CD4-positive, alpha-beta memory T cell (primary cell): ENCODE measurements around the gene BRWD1. TPM values are rescaled to one million over a fixed set of nuclear protein-coding genes. Genes with fewer than 3 reads are reported as not detected.

Source experiments
- CTCF ChIA-PET: fragments of 350-600 bp; sonication (Branson Sonifier 250); formaldehyde crosslinking; loops from one replicate; lab custom pipeline; 2021; ENCODE audit warnings: inconsistent platforms; ENCODE audit not compliant: partially characterized antibody; lab: Charles Lee
- POLR2A ChIA-PET: fragments of 350-600 bp; sonication (Branson Sonifier 250); formaldehyde crosslinking; loops from one replicate; lab custom pipeline; 2021; ENCODE audit not compliant: partially characterized antibody; lab: Charles Lee
- DNase-seq, 5 donors: peaks; one replicate each; pipeline versions ENCODE4 v3.0.0 to v3.0.0-alpha.2; 2020 to 2022; ENCODE audit warnings: mixed read lengths in 1 of 5
- H3K27ac ChIP-seq: one replicate; pipeline ENCODE4 v1.7.0; 2013; ENCODE audit warnings: low read depth, low read length
- H3K27me3 ChIP-seq: 2 replicates; pipeline ENCODE4 v1.7.0; 2013; ENCODE audit warnings: mild to moderate bottlenecking, low read length, moderate library complexity; ENCODE audit not compliant: insufficient read depth
- H3K36me3 ChIP-seq: 2 replicates; pipeline ENCODE4 v1.7.0; 2013; ENCODE audit warnings: mild to moderate bottlenecking, low read length, moderate library complexity; ENCODE audit not compliant: insufficient read depth
- H3K4me1 ChIP-seq: 2 replicates; pipeline ENCODE4 v1.7.0; 2013; ENCODE audit warnings: mild to moderate bottlenecking, low read length, moderate library complexity; ENCODE audit not compliant: insufficient read depth
- H3K4me3 ChIP-seq, 2 donors: one replicate each; pipeline ENCODE4 v1.7.0; 2013; ENCODE audit warnings: low read length in 2 of 2, mild to moderate bottlenecking in 1 of 2
- H3K9me3 ChIP-seq, 2 donors: one replicate each; pipeline ENCODE4 v1.7.0; 2013; ENCODE audit warnings: low read length in 2 of 2, control low read depth in 1 of 2; ENCODE audit not compliant: control insufficient read depth in 1 of 2
- H3K27ac Mint-ChIP-seq, 7 donors: one replicate each; pipeline ENCODE4 v1.8.0; 2020 to 2021; ENCODE audit warnings: mixed read lengths in 7 of 7, mild to moderate bottlenecking in 6 of 7, inconsistent platforms in 3 of 7, moderate library complexity in 3 of 7
- H3K27me3 Mint-ChIP-seq, 2 donors: one replicate each; pipeline ENCODE4 v1.8.0; 2020 to 2021; ENCODE audit warnings: mixed read lengths in 2 of 2
- H3K36me3 Mint-ChIP-seq, 2 donors: one replicate each; pipeline ENCODE4 v1.8.0; 2020 to 2021; ENCODE audit warnings: mixed read lengths in 2 of 2, inconsistent platforms in 1 of 2, mild to moderate bottlenecking in 1 of 2
- H3K4me1 Mint-ChIP-seq, 4 donors: one replicate each; pipeline ENCODE4 v1.8.0; 2020 to 2021; ENCODE audit warnings: mixed read lengths in 4 of 4, mild to moderate bottlenecking in 1 of 4
- H3K4me3 Mint-ChIP-seq, 8 donors: one replicate each; pipeline ENCODE4 v1.8.0; 2020 to 2021; ENCODE audit warnings: mixed read lengths in 8 of 8, mild to moderate bottlenecking in 7 of 8, moderate library complexity in 6 of 8, inconsistent platforms in 3 of 8
- H3K9me3 Mint-ChIP-seq, 8 donors: one replicate each; pipeline ENCODE4 v1.8.0; 2020 to 2021; ENCODE audit warnings: mixed read lengths in 8 of 8, mild to moderate bottlenecking in 5 of 8, inconsistent platforms in 3 of 8, moderate library complexity in 1 of 8
- intact Hi-C: fragments of 100-400 bp; cut with micrococcal nuclease; formaldehyde crosslinking; loops from one replicate; pipeline ENCODE4 v1.15.1; 2023
- polyA plus RNA-seq, 2 donors: library from polyadenylated mRNA; unstranded; fragments of 300-500 nt; fragmentation: Illumina TruSeq; gene quantifications; one replicate each; pipeline ENCODE4 v1.2.3, GENCODE V29; 2021
- total RNA-seq, 2 experiments: library from RNA; stranded (reverse); gene quantifications; one replicate each; pipeline ENCODE4 v1.2.3, GENCODE V29; 2021

The BRWD1 gene
- total RNA-seq (10 to 100 TPM; 92.9 to 99.0 TPM), polyA plus RNA-seq (10 to 100 TPM; 32.7 to 39.2 TPM)

DNA sequence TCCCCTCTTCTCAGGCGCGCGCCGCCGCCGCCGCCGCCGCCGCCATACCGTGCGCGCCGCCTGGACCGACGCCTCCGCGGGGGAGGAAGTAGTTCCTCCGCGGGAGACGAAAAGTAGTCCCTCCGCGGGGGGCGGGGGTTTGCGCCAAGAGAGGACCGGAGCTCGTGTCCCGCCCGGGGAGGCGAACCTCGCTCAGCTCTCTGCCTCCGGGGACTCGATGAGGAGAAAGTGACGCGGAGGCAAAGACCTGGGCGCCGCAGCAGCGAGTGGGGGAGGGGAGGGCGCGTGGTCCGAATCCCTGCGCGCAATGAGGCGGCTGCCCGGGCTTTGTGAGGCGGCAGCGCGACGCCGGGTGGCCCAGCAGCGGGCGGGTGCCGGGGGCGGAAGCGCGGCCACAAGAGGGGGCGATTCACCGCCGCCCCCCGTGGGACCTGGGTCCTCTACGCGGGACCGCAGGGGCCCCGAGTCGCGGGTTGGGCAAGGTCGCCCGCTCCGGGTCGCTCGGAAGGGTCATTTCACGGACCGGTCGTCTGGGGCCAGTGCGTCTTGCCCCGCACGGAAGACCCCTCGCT lies at the start of gene BRWD1:
Gene BRWD1, minus strand, starts transcription at position 62 of the 572 bp plus-strand sequence. CDS start 141 bp downstream, outside the sequence.
- Histone ChIP-seq H3K27me3 (no peaks in the 10 kb centered on the region), H3K4me1 (peaks cover 35% of the 10 kb centered on the region), H3K27ac (peak within 1 kb of the TSS; percentile 74), H3K36me3 (no peaks in the 10 kb centered on the region), H3K9me3 (no peaks in the 10 kb centered on the region), H3K4me3 (peak within 1 kb of the TSS; percentile 33 to 85)
- H3K27ac Mint-ChIP-seq = peak within 1 kb of the TSS; percentile 92 to 99 (median 95)
- H3K36me3 Mint-ChIP-seq = peaks cover 4 to 35% of the 10 kb centered on the region in 2 donors
- H3K27me3 Mint-ChIP-seq = peaks cover 0 to 2% of the 10 kb centered on the region in 2 donors
- H3K4me3 Mint-ChIP-seq = peak within 1 kb of the TSS; percentile 85 to 95 (median 92)
- peaks cover 0 to 2% (median 0%) of the 10 kb centered on the region in 8 donors for H3K9me3 Mint-ChIP-seq
- peak; percentile 80 to 87 (median 86) for DNase-seq
- peaks cover 33 to 53% (median 40%) of the 10 kb centered on the region in 4 donors for H3K4me1 Mint-ChIP-seq
- CTCF ChIA-PET = interaction anchor here (1.0 to 3.0 kb wide), 4 partner anchors 13 to 130 kb away, joined by 3 to 10 read pairs (median 8); partner anchors contain the start of genes HMGN1 and PSMG1
- intact Hi-C loops = loop anchor here (1.0 to 10.0 kb wide), 3 partner anchors 36 to 1949 kb away; partner anchors contain the start of genes DYRK1A and HMGN1
- POLR2A ChIA-PET = interaction anchor here (0.6 to 8.6 kb wide), 14 partner anchors 9 to 136 kb away, joined by 3 to 197 read pairs (median 5); partner anchors contain the start of genes HMGN1 and PSMG1

DNA sequence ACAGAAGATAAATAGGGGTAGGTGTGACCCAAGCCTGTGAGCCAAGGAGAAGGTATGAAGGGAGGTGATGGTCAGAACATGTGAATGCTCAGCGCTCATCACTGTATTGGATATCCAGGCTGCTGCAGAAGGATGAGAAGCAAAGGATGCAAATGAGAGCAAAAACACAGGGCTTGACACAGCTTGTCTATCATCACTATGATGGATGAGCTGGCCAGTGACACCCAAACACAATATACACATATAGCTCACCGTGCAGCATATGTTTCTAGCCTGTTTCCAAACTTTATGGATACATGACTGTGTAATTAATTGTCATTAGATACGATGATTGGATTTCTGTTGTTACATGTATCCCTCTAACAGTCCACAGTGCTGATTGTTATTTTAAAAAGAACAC lies 49.3 kb upstream of the BRWD1 start:
- intact Hi-C loops = no loop called here
- H3K27me3 ChIP-seq = no peaks in the 10 kb centered on the region
- H3K27ac ChIP-seq = no peak overlapping the region
- H3K4me3 ChIP-seq = no peak overlapping the region
- ChIA-PET CTCF (no interaction called here), POLR2A (no interaction called here)
- Mint-ChIP-seq H3K4me1 (no peaks in the 10 kb centered on the region), H3K27ac (no peak overlapping the region), H3K9me3 (peaks cover 0 to 2% (median 0%) of the 10 kb centered on the region in 8 donors), H3K27me3 (peaks cover 4 to 9% of the 10 kb centered on the region in 2 donors), H3K4me3 (no peak overlapping the region), H3K36me3 (no peaks in the 10 kb centered on the region)
- no peaks in the 10 kb centered on the region for H3K4me1 ChIP-seq
- DNase-seq = no peak
- H3K9me3 ChIP-seq = no peaks in the 10 kb centered on the region
- no peaks in the 10 kb centered on the region for H3K36me3 ChIP-seq

DNA sequence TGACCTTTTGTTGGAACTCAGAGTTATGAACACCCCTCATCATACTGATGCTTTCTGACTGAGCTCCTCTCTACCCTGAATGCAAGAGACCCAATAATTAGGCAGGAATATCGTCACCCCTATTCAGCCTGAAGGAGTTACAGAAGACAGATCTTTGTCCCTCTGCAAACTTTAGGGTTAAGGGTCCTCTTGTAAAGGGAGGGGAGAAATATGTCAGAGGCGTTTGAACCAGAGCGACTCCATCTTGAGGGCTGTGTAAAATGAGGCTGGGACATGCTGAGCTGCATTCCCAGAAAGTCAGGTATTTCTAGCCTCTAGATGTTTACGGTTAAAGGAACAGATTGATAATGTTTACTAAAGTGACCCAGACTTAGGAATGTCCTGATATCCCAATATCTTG lies 46.0 kb upstream of the BRWD1 start:
- ChIA-PET CTCF (no interaction called here), POLR2A (no interaction called here)
- Histone ChIP-seq H3K9me3 (no peaks in the 10 kb centered on the region), H3K4me1 (no peaks in the 10 kb centered on the region), H3K4me3 (no peak overlapping the region), H3K36me3 (no peaks in the 10 kb centered on the region), H3K27ac (no peak overlapping the region), H3K27me3 (no peaks in the 10 kb centered on the region)
- Mint-ChIP-seq H3K9me3 (no peaks in the 10 kb centered on the region), H3K27ac (no peak overlapping the region), H3K4me3 (no peak overlapping the region), H3K27me3 (peaks cover 6 to 8% of the 10 kb centered on the region in 2 donors), H3K4me1 (no peaks in the 10 kb centered on the region), H3K36me3 (no peaks in the 10 kb centered on the region)
- no peak for DNase-seq
- intact Hi-C loops = no loop called here

DNA sequence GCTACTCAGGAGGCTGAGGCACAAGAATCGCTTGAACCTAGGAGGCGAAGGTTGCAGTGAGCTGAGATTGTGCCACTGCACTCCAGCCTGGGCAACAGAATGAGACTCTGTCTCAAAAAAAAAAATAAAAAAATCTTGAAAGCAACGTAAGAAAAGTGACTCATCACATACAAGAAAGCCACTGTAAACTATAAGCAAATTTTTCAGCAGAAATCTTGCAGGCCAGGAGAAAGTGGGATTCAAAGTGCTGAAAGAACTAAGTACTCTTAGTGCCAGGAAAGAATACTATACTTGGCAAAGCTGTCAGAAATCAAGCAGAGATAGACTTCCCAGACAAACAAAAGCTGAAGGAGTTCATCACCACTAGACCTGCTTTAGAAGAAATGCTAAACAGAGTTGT lies 39.9 kb upstream of the BRWD1 start:
- no peak for DNase-seq
- intact Hi-C loops = no loop called here
- H3K9me3 Mint-ChIP-seq = peaks cover 0 to 2% (median 0%) of the 10 kb centered on the region in 8 donors
- H3K4me1 Mint-ChIP-seq = peaks cover 1 to 15% (median 5%) of the 10 kb centered on the region in 4 donors
- POLR2A ChIA-PET = no interaction called here
- H3K4me3 Mint-ChIP-seq = no peak overlapping the region
- Histone ChIP-seq H3K4me3 (no peak overlapping the region), H3K9me3 (no peaks in the 10 kb centered on the region), H3K27ac (no peak overlapping the region), H3K4me1 (peaks cover 10% of the 10 kb centered on the region), H3K27me3 (no peaks in the 10 kb centered on the region), H3K36me3 (no peaks in the 10 kb centered on the region)
- CTCF ChIA-PET = interaction anchor here (1.2 kb wide), 1 partner anchor 27 kb away, joined by 5 read pairs; a partner anchor contains a TSS
- H3K27me3 Mint-ChIP-seq = peaks cover 2 to 5% of the 10 kb centered on the region in 2 donors
- H3K27ac Mint-ChIP-seq = no peak overlapping the region
- H3K36me3 Mint-ChIP-seq = peaks cover 0 to 5% of the 10 kb centered on the region in 2 donors

DNA sequence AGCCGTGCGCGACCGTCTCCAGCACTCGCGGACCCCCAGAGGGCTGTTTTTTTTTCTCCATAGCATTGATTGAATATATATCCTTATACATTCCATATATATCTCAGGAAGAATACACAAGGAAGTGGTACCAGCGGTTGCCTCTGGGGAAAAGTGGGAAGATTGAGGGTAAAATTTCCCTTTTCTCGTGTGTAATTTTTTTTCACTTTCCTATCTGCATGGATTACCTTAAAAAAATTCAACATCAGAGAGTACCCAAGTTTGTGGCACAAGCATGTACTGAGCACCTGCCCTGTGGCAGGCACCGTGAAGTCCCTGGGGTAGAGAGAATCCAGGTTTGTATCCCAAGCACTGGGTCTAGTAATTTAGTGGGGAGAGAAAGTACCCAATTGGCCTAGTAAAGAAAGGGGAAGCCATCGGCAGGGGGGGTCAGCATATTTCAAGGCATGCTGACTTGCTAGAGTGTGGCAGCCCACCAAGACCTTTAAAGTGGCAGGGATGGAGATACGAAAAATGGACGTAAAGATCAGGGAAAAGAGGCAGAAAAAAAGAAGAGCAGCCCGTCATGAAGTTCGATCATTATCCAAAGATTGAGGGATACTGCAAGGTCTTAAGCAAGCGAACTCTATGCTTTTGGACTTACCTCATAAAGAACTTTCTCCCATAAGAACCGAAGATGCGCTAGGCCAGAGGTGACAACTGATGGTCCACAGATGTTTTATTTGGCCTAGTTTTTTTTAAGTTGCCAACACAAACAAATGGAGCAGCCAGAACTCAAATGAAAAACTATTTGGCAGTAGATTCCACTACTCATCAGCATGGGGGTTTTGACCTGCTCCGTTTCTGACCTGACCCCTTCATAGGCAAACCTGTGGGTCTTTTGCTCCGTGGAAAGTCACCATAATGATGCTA lies 36.9 kb upstream of the BRWD1 start:
- Histone ChIP-seq H3K27me3 (no peaks in the 10 kb centered on the region), H3K27ac (peak overlapping the region; percentile 84), H3K36me3 (peaks cover 8% of the 10 kb centered on the region), H3K4me1 (peaks cover 36% of the 10 kb centered on the region), H3K9me3 (no peaks in the 10 kb centered on the region), H3K4me3 (peak overlapping the region; percentile 58 to 99)
- Mint-ChIP-seq H3K4me3 (peak overlapping the region; percentile 92 to 98 (median 96)), H3K27me3 (peaks cover 2% of the 10 kb centered on the region in 2 donors), H3K36me3 (peaks cover 14 to 20% of the 10 kb centered on the region in 2 donors), H3K9me3 (peaks cover 0 to 2% (median 0%) of the 10 kb centered on the region in 8 donors), H3K27ac (peak overlapping the region; percentile 67 to 99 (median 98)), H3K4me1 (peaks cover 20 to 44% (median 28%) of the 10 kb centered on the region in 4 donors)
- POLR2A ChIA-PET = interaction anchor here (1.0 to 6.6 kb wide), 10 partner anchors 8 to 1786 kb away, joined by 3 to 197 read pairs (median 6); partner anchors contain the start of genes BRWD1 and PSMG1
- CTCF ChIA-PET = interaction anchor here (3.9 kb wide), 1 partner anchor 37 kb away, joined by 14 read pairs; no protein-coding TSS in a partner anchor
- DNase-seq = no peak
- intact Hi-C loops = no loop called here

DNA sequence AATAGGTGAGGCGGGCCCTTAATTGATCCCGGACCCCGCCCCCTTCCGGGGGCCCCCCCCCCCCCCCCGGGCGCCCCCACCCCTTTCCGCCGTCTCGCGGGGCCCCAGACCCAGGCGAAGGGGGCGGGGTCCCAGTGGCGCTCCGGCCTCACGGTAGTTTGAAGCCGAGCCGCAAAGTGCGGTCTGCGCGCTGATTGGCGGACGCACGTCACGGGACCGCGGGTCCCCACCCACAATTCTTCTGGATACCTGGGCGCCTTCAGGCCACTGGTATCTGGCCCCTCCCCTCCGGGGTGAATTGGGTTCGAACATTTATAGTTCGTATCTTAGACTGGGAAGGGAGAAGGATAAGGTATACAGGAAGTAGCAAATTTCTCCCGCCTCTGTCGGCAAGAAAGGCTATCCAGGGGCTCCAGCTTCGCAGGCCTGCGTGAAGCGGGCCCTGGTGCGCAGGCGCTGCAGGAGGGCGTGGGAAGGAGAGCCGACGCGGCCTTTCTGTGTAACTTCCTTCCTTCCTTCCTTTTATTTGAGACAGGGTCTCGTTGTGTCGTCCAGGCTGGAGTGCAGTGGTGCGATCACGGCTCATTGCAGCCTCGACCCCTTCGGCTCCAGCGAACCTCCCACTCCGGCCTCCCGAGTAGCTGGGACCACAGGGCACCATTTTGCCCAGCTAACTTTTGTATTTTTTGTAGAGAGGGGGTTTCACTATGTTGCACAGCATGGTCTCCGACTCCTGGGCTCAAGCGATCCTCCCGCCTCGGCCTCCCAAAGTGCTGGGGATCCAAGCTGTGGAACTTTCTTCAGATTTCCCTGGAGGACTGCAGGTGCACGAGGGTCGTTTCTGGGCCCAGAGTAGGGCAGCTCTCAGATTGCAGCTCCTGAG lies 36.0 kb upstream of the BRWD1 start:
- peak overlapping the region; percentile 92 to 98 (median 96) for H3K4me3 Mint-ChIP-seq
- peak overlapping the region; percentile 58 to 99 for H3K4me3 ChIP-seq
- intact Hi-C loops = loop anchor here (1.0 kb wide), 2 partner anchors 36 to 166 kb away; partner anchors contain the start of genes BRWD1 and PSMG1

More for the DNA sequence above, 36.0 kb upstream of the BRWD1 start:
- Histone ChIP-seq H3K36me3 (peaks cover 10% of the 10 kb centered on the region), H3K4me1 (peaks cover 45% of the 10 kb centered on the region), H3K27ac (peak overlapping the region; percentile 84), H3K27me3 (no peaks in the 10 kb centered on the region), H3K9me3 (no peaks in the 10 kb centered on the region)
- CTCF ChIA-PET = interaction anchor here (2.9 to 3.9 kb wide), 2 partner anchors 36 to 38 kb away, joined by 10 to 14 read pairs; partner anchors contain the start of gene BRWD1
- Mint-ChIP-seq H3K9me3 (peaks cover 0 to 2% (median 0%) of the 10 kb centered on the region in 8 donors), H3K27ac (peak overlapping the region; percentile 98 to 99 (median 98)), H3K27me3 (peaks cover 2% of the 10 kb centered on the region in 2 donors), H3K4me1 (peaks cover 26 to 52% (median 33%) of the 10 kb centered on the region in 4 donors), H3K36me3 (peaks cover 20 to 27% of the 10 kb centered on the region in 2 donors)
- DNase-seq = peak; percentile 96 to 97 (median 96)
- POLR2A ChIA-PET = interaction anchor here (0.6 to 6.6 kb wide), 12 partner anchors 9 to 1786 kb away, joined by 3 to 197 read pairs (median 5); partner anchors contain the start of genes BRWD1 and PSMG1
